Thyroid gland (tissue), 4 donors: ENCODE data around the gene CIT. TPM values are rescaled to one million over a fixed set of nuclear protein-coding genes. Genes with fewer than 3 reads are reported as not detected.

Experiments used
- DNase-seq, 2 donors: peaks; one replicate each; pipeline ENCODE4 v3.0.0-alpha.2; 2019
- H3K27ac ChIP-seq, 3 donors: fragments of 200-600 bp; sonication (generic); 1 replicate in 2 of 3; 2 replicates in 1 of 3; pipeline ENCODE4 v1.5.1; 2016 to 2019; ENCODE audit warnings: mild to moderate bottlenecking in 1 of 3, moderate library complexity in 1 of 3
- H3K27me3 ChIP-seq: fragments of 200-600 bp; sonication (generic); one replicate; pipeline ENCODE4 v1.5.1; 2019
- H3K36me3 ChIP-seq, 2 donors: fragments of 200-600 bp; sonication (generic); one replicate each; pipeline ENCODE4 v1.5.1; 2016 to 2019
- H3K4me1 ChIP-seq, 2 donors: fragments of 200-600 bp; sonication (generic); one replicate each; pipeline ENCODE4 v1.5.1; 2017 to 2019
- H3K4me3 ChIP-seq, 3 donors: fragments of 200-600 bp; sonication (generic); replicated peaks in 1 of 3; 1 replicate in 2 of 3; 2 replicates in 1 of 3; pipeline ENCODE4 v1.5.1; 2016; ENCODE audit warnings: mild to moderate bottlenecking in 1 of 3
- H3K9me3 ChIP-seq: fragments of 200-600 bp; sonication (generic); one replicate; pipeline ENCODE4 v1.5.1; 2017
- POLR2A ChIP-seq, 2 donors: fragments of 450-650 bp; IDR thresholded peaks; one replicate each; pipeline ENCODE4 v1.6.1; 2017; ENCODE audit warnings: antibody characterized with exemption in 2 of 2, mild to moderate bottlenecking in 2 of 2, moderate library complexity in 1 of 2
- WGBS, 2 donors: methylation state at CpG; one replicate each; pipeline ENCODE4 v1.1.5; 2017; 5-methylcytosine and 5-hydroxymethylcytosine counted together
- intact Hi-C: fragments of 100-400 bp; cut with DNase I; formaldehyde crosslinking; loops from one replicate; pipeline ENCODE4 v1.15.1; 2023
- total RNA-seq, 4 donors: library from RNA; depleted of rRNA; stranded (reverse); fragments of >200 nt; gene quantifications; one replicate each; pipeline ENCODE4 v1.2.3, GENCODE V29; 2016
- TF ChIP-seq, protein P1 (sequence below), 6 experiments: fragments of 200-600 bp in 3 of 6; fragments of 450-650 bp in 3 of 6; sonication (generic) in 3 of 6; IDR thresholded peaks; one replicate each; pipeline ENCODE4 v1.5.1; 2016 to 2019; ENCODE audit warnings: antibody characterized with exemption in 6 of 6, mild to moderate bottlenecking in 2 of 6, inconsistent platforms in 1 of 6, moderate library complexity in 1 of 6

CIT gene
- total RNA-seq, 4 donors from 2014 or later = 1.8 to 9.1 (median 6.4) TPM

DNA sequence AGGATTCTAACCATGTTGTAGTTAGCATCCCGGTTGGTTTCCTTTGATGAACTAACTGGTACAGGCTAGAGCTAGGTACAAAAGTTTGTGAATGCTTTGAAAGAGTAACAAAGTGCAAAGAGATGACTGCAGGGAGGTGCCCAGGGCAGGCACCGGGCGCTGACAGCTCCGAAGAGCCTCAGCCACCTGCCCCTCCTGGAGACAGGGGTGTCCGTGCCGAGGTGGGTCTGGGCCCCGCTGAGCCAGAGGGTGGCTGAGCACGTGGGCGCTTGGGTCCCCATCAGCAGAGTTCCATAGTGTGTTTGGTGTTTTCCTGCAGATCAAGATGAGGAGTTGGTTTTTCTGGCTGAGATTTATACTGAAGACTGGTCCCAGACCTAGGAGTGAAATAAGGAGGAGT lies 189.2 kb downstream of the CIT start:
- 91 to 92% methylated on average over 9 of the region's 9 CpGs for WGBS, 2 donors

DNA sequence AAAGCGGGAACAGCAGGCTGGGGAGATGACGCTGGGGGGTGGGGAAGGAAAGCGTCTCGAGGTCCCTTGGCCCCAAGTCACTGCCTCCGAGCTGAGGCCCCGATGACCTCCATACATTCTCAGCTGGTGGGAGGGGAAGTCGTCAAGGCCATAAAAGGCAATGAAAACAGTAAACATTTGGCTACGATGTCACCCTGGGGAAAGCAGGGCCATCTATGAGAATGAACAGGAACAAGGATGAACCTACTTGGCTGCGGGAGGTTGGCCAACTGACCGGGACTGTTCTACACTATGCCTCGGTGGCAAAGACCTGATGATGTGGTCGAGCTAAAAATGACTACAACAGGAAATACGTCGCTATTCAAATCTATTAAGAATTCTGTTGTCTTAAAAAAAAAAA lies 189.7 kb downstream of the CIT start:
- no peaks in the 10 kb centered on the region for H3K9me3 ChIP-seq
- WGBS, 2 donors = 72 to 83% methylated on average over 14 of the region's 14 CpGs
- DNase-seq = no peak
- no peak overlapping the region for H3K27ac ChIP-seq
- H3K4me1 ChIP-seq = peaks cover 27 to 51% of the 10 kb centered on the region in 2 donors
- H3K27me3 ChIP-seq = no peaks in the 10 kb centered on the region
- H3K4me3 ChIP-seq = no peak overlapping the region
- intact Hi-C loops = no loop called here
- H3K36me3 ChIP-seq = no peaks in the 10 kb centered on the region
- no peak for TF ChIP-seq POLR2A (IDR thresholded peaks at IDR 0.05)
- TF ChIP-seq, protein P1, sequence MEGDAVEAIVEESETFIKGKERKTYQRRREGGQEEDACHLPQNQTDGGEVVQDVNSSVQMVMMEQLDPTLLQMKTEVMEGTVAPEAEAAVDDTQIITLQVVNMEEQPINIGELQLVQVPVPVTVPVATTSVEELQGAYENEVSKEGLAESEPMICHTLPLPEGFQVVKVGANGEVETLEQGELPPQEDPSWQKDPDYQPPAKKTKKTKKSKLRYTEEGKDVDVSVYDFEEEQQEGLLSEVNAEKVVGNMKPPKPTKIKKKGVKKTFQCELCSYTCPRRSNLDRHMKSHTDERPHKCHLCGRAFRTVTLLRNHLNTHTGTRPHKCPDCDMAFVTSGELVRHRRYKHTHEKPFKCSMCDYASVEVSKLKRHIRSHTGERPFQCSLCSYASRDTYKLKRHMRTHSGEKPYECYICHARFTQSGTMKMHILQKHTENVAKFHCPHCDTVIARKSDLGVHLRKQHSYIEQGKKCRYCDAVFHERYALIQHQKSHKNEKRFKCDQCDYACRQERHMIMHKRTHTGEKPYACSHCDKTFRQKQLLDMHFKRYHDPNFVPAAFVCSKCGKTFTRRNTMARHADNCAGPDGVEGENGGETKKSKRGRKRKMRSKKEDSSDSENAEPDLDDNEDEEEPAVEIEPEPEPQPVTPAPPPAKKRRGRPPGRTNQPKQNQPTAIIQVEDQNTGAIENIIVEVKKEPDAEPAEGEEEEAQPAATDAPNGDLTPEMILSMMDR (IDR thresholded peaks at IDR 0.05) = no peak

More for the DNA sequence above, 189.2 kb downstream of the CIT start:
- Histone ChIP-seq H3K4me1 (peaks cover 27 to 51% of the 10 kb centered on the region in 2 donors), H3K4me3 (no peak overlapping the region), H3K9me3 (no peaks in the 10 kb centered on the region), H3K27me3 (no peaks in the 10 kb centered on the region), H3K36me3 (no peaks in the 10 kb centered on the region), H3K27ac (no peak overlapping the region)
- TF ChIP-seq POLR2A (IDR thresholded peaks at IDR 0.05) = no peak
- TF ChIP-seq, protein P1 (IDR thresholded peaks at IDR 0.05) = no peak
- intact Hi-C loops = no loop called here
- DNase-seq = no peak

DNA sequence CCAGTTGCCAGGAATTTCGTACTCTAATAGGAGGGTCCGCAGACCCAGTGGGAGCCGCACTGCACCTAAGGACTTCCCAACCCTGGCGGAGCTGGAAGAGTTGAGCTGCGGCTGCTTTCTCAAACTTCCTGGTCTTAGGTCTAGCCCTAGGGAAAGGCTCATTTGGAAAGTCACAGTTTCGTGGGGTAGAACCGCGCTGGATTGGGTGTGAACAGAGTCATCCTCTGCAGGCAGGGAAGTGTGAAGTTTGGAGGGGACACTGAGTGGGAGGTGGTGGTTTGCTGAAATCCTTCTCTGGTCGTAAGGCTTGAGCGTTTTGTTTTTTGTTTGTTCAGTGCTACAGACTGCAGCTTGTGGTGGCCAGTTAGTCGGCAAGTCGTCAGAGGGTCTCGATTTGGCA lies 190.3 kb downstream of the CIT start:
- H3K27ac ChIP-seq = no peak overlapping the region
- no peaks in the 10 kb centered on the region for H3K27me3 ChIP-seq
- 88 to 92% methylated on average over 13 of the region's 13 CpGs for WGBS, 2 donors
- no peak overlapping the region for H3K4me3 ChIP-seq
- H3K36me3 ChIP-seq = peaks cover 0 to 1% of the 10 kb centered on the region in 2 donors
- DNase-seq = no peak
- intact Hi-C loops = no loop called here
- H3K4me1 ChIP-seq = peaks cover 27 to 52% of the 10 kb centered on the region in 2 donors
- TF ChIP-seq, protein P1 (IDR thresholded peaks at IDR 0.05) = no peak
- no peak for TF ChIP-seq POLR2A (IDR thresholded peaks at IDR 0.05)
- H3K9me3 ChIP-seq = no peaks in the 10 kb centered on the region

DNA sequence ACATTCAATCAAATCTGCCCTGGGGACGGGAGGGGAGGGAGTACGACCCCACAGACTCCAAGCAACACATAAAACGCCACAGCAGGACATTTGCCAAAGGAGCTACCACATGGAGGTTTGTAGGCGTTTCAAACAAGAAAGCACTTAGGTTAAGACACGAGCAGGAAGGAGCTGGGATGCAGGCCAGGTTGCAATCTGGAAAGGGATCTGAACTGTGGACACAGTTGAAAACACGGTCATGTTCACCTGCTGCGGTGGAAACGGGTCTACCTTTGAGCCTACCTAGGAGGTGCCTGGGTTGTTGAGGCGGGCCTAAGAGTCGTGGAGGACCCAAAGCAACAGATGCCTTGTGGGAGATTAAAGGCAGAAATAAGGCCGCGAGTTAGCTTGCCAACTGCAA lies 190.8 kb downstream of the CIT start:
- no peak overlapping the region for H3K4me3 ChIP-seq
- TF ChIP-seq, protein P1 (IDR thresholded peaks at IDR 0.05) = no peak
- no peak for TF ChIP-seq POLR2A (IDR thresholded peaks at IDR 0.05)
- peak; percentile 43 to 62 for DNase-seq
- H3K27ac ChIP-seq = peak overlapping the region in 2 of 3 donors; percentile 67 to 87
- 50 to 60% methylated on average over 12 of the region's 12 CpGs for WGBS, 2 donors
- no peaks in the 10 kb centered on the region for H3K27me3 ChIP-seq
- intact Hi-C loops = no loop called here
- H3K4me1 ChIP-seq = peaks cover 27 to 57% of the 10 kb centered on the region in 2 donors
- H3K9me3 ChIP-seq = no peaks in the 10 kb centered on the region
- H3K36me3 ChIP-seq = peaks cover under 1 to 6% of the 10 kb centered on the region in 2 donors

DNA sequence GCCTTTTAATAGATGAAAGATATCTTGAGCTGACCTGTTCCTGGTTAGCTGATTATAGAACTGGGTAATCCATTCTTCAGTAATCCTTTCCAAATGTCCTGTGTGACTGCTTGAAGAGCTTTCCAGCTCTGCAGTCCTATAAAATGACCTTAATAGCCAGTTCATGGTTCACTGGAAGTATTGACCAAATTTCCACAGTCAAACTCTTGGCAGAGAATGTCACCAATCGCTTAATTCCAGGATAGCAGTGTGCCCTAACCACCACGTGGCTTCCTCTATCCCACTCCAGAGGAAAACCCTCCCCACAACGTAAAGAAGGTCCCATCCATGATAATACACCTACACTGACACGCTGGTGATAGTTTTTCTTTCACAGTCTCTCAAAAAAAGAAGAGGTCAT lies 191.7 kb downstream of the CIT start:
- peak overlapping the region; percentile 52 to 87 (median 67) for H3K27ac ChIP-seq
- H3K4me3 ChIP-seq = no peak overlapping the region
- peaks cover 10 to 15% of the 10 kb centered on the region in 2 donors for H3K36me3 ChIP-seq
- TF ChIP-seq, protein P1 (IDR thresholded peaks at IDR 0.05) = no peak
- no peak for TF ChIP-seq POLR2A (IDR thresholded peaks at IDR 0.05)
- H3K27me3 ChIP-seq = no peaks in the 10 kb centered on the region
- peaks cover 27 to 66% of the 10 kb centered on the region in 2 donors for H3K4me1 ChIP-seq
- H3K9me3 ChIP-seq = no peaks in the 10 kb centered on the region
- 38 to 44% methylated on average over 4 of the region's 4 CpGs for WGBS, 2 donors
- DNase-seq = no peak
- intact Hi-C loops = no loop called here
